ENCODE data around the gene TRH.
A peak's percentile ranks its signal among the peaks of the same experiment; 100 is the strongest.
"Not testable (repeated sequence)": the region's sequence is repeated elsewhere in the genome, so short reads cannot be mapped to it uniquely, and the experiment has no call there.

TRH gene

DNA sequence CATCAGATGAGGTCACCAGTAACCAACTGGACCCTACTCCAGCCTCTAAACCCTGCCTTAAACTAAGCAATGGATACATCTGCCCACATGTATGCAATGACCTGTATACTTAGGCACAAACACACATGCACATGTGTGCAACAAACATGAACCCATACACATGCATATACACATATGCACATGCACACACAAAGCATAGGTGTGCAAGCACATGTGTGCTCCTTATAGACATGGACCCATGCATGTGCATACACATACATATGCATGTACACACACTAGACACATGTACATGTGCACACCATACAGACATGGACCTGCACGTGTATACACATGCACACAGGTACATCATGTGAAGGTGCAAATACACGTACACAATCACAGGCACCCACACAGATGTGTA is 8.6 kb upstream of the TRH start:
- DNase-seq (ENCODE audit: low read depth) = no peak

DNA sequence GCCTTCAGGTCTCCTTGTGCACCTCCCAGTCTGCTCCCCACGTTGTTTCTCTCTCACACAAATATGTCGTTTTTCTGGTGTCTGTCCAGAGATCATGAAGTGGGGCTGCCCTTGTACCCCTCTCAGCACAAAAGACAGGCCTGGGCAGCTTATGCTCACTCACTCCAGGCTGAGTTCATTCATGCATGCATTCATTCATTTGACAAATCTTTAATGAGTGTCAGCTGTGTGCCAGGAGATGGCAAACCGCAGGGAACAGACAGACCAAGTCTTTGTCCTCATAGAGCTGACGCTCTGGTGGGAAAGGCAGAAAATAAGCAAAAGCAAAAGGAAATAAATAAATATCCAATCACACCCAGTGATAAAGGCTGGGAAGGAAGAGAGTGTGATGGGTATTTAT is 7.6 kb upstream of the TRH start:
- DNase-seq (ENCODE audit: low read depth) = no peak

DNA sequence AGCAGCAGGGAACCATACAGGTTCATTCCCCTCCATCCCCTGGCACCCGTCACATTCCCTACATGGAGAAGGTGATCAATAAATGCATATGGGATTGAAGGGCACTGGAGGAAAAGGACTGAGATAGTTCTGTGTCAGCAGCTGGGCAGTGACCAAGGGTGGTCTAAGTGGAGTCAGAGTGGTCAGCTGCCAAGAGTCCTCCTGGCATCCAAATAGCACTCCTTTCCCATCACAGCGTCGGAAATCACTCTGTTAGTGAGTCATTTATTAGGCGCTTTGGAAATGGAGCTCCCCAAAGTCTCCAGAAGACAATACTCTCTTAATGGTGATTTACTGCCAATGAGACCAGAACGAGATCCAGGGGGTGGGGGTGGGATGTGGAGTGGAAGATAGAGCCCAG is 6.8 kb upstream of the TRH start:
- DNase-seq (ENCODE audit: low read depth) = no peak

DNA sequence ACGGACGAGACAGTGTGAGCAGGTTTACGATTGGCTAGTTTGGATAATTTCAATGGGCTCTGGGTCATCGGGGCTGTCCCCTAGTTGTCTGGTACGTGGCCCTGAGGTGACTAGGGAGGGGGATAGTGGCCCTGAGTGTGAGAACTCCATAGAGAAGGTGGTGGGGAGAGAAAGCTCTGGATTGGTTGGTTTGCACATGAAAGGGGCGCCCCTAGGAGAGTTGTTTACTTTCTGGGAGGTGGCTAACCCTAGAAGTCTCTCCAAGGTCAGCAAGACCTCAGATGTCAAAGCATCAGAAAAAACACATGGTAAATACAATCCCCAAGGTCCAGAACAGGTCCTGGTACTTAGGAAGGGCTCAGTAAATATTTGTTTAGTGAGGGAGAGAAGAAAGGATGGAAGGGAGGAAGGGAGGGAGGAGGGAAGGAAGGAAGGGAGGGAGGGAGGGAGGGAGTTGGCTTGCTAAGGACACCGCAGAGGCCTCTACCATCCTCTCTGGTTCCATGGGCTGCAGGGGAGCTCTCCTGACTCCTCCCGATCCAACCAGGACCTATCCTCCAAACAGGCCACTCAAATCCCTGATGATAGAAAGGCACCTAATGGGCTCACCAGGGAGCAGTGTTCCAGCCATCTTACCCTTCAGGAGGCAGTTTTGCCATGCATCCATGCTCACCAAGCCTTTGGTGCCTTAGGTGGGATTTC is 3.0 kb upstream of the TRH start:
- DNase-seq (ENCODE audit: low read depth) = no peak

DNA sequence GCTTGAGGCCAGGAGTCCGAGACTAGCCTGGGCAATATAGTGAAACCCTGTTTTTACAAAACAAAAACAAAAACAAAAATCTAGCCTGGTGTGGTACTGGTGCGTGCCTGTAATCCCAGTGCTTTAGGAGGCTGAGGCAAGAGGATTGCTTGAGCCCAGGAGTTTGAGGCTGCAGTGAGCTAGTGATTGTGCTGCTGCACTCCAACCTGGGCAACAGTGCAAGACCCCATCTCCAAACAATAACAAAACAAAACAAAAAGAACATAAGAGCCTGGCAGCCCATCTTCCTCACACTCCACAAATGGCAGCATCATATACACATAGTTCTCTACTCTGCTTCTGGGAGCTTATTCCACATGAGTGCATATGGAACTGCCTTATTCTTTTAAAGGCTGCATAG is 2.2 kb upstream of the TRH start:
- DNase-seq (ENCODE audit: low read depth) = no peak

DNA sequence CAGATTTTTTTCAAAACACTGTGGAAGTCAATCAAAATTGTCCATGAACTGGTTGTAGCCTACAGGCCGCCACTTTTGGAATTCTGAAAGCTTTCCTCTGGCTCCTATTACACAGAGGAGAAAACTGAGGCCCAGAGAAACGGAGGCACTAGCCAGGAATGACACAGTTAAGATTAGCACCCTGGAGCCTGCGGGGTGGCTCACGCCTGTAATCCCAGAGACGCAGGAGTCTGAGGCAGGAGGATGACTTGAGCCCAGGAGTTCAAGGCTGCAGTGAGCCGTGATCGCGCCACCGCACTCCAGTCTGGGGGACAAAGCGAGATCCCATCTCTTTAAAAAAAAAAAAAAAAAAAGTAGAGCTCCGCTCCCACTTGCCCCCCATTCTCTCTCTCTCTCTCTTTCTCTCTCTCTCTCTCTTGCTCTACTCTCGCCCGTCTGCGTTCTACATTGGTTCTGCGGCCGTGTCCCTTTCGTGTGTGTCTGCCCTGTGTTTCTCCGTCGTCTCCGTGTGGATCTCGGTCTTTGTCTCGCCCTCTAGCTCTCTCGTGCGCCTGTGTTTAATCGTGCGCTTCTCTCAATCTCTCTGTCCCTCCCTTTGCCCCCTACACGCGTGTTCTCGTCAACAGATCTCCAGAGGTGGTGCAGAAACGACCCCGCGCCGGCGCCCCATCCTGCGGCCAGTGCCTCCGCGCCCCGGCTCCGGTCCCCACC is 512 bp upstream of the TRH start:
- DNase-seq (ENCODE audit: low read depth) = no peak

DNA sequence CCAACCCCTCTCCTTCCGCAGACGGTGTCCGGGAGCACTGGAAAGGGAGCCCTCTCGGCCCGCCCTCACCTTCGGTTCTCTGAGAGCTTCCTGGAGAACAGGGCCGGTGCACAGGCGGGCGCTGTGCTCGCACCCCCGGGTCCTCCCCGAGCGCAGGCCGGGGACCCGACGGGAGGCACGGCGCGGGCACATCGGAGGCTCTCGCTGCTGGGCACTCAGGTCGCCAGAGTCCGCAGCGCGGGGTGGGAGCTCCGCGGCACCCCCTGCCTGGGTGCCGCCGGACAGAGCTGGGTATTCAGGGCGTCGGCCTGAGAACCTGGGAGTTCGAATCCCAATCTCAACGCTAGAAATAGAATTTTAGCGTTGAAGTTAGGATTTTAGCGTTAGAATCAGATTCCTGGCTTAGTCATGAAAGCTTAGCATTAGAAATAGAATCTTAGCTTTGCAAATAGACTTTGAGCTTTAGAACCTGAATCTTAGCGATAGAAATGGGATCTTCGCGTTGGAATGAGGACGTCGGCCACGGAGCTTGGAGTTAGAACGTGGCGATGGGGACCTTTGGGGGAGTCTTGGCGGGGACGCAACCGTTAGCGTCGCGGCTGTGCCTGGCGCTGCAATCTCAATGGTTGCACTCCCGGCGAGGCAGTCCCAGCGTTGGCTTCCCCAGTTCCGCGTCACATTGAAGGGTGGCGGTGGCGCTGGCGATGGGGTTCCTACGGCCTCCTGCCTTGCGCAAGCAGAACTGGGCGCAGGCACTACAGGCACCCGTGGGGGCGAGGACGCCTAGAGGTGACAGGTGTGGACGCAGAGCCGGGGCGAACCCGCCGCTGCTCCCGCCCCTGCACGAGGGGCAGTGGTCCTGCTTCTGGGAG is 549 bp downstream of the TRH start:
- no peak for DNase-seq (ENCODE audit: low read depth)

DNA sequence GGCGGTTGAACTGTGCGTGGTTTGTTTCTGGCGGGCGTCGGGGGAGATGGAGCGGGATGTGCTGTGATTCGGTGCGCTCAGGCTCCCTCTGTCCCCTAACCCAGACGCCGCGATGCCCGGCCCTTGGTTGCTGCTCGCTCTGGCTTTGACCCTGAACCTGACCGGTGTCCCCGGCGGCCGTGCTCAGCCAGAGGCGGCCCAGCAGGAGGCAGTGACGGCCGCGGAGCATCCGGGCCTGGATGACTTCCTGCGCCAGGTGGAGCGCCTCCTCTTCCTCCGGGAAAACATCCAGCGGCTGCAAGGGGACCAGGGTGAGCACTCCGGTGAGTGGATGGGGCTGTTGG is 1.2 kb downstream of the TRH start:
- no peak for DNase-seq (ENCODE audit: low read depth)

DNA sequence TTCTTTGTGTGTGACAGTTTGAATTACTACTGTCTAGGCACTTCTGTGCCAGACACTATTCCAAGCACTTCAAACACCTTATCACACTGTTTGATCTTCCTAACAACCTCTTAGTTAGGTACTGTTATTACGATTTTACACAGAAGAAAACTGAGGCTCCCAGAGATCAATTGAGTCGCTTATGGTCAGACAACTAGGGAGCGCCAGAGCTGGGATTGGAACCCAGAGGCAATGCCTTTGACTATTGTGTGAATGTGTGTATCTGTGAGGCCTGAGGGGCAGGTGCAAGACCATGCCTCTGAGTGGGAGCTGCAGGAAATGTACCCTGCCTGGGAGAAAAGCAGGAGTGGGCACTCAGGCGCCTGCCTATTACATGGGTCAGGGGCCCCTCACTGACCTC is 1.8 kb downstream of the TRH start:
- no peak for DNase-seq (ENCODE audit: low read depth)

DNA sequence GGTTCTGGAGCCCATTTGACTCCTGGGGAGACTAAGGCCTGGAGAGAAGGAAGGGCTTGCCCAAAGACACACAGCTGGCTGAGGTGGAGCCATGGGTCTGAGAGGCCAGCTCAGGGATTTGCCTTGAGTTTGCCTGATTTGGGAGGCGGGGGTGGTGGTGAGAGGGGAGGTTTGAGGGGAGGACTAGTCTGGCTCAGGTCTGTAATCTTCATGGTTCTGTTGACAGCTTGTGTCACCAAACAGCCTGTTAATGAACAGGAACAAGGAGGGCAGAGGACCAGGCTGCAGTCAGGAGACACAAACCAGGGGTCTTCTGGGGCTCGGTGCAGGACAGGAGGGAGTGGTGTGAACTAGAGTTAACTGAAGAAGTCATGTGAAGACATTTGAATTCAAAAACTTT is 3.6 kb downstream of the TRH start:
- no peak for DNase-seq (ENCODE audit: low read depth)

DNA sequence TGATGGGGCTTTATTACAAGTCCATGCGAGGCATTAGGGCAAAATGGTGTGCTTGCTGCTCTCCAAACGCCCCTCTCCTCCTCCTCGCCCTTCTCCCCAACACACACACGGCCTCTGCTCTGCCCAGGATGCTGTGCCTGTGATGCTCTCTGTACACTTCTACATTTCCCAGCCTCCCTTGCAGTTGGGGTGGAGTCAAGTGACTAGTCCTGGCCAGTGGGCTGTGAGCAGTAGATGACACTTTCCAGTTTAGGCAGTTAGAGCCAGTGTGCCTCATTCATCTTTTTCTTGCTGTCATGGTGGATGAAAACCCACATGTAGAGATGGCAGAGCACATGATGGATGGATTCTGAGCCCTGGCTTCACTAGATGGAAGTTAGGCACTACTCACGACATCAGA is 5.4 kb downstream of the TRH start:
- DNase-seq (ENCODE audit: low read depth) = no peak

DNA sequence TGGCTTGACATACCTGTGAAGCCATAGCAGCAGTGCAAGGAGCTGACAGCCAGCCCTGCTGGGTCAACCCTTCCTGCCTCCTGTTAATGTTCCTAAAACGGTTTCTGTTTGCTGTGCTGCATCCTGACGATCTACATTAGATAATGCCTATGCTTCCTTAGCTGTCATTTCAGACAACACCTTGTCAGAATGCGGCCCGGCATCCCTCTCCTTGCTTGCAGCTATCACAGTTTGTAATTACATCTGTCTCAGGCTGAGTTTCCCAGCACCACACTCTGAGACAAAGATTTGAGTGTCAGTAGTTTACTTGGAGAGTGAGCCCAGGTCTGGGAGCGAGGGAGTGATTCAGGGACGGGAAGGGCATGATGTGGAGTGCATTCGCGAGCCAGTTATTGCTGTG is 9.0 kb downstream of the TRH start:
- DNase-seq (ENCODE audit: low read depth) = no peak

DNA sequence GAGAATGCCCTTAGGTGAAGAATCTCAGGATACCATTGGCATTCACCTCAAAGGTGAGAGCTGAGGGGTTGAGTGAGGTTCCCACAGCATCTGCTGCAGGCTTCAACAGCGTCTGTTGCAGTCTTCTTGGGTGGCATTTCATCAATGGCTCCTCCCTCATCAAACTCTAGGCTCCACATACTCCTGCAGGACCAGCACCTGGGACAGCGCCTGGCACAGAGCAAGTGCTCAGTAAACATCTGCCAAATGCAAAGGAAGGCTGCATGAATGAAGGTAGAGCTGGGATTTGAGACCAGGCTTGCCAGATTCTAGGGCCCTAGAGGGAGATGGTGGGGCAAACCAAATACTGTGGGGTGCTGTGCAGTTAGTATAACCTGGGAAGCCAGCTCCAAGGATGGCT is 9.6 kb downstream of the TRH start:
- DNase-seq (ENCODE audit: low read depth) = peak; percentile 9

DNA sequence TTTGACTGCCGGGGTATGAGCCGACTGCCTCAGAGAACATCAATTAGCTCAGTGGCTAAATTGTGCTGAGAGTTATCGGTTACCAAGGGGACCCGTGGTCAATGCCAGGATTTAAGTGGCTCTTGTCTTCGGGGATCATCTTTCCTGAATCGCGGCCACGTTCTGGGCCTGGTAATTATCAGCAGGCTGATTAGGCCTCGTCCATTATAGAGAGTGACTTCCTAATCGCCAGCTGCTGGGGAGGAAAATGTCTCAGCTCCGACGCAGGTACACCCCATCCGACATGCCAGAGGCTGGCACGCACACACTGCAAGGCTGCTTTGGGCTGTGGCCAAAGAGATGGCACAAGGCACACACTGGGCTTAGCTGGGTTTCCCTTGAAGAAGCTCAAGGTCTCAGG is 10.6 kb downstream of the TRH start:
- DNase-seq (ENCODE audit: low read depth) = no peak

DNA sequence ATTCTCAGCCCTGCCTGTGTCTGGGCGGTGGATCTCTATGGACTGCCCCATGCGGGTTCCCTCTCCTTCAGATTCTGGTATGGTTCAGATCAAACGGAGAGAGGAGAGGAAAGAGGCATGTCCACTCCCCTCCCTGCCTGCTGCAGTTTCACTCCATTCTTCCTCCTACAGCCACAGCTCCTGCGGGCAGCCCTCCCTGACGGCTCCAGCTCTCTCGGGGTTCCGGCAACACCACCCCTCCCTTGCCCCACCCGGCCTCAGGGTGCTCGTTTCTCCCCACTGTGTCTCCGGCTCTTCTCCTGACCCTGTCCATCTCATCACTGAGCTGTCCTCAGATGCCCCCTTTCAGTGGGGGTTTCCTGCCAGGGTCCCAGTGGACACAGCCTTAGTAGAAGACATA is 13.9 kb downstream of the TRH start:
- no peak for DNase-seq (ENCODE audit: low read depth)

DNA sequence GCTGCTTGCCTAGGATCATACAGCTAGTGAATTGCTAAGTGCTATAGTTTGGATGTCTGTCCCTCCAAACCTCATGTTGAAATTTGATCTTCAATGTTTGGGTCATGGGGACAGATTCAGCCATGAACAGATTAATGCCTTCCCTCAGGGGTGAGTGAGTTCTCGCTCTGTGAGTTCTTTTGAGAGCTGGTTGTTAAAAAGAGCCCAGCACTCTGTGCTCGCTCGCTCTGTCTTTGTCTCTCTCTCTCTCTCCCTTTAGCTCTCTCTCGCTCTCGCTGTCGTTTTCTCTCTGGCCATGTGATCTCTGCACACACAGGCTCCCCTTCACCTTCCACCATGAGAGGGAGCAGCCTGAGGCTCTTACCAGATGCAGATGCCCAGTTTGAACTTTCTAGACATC is 14.9 kb downstream of the TRH start:
- DNase-seq (ENCODE audit: low read depth) = no peak

DNA sequence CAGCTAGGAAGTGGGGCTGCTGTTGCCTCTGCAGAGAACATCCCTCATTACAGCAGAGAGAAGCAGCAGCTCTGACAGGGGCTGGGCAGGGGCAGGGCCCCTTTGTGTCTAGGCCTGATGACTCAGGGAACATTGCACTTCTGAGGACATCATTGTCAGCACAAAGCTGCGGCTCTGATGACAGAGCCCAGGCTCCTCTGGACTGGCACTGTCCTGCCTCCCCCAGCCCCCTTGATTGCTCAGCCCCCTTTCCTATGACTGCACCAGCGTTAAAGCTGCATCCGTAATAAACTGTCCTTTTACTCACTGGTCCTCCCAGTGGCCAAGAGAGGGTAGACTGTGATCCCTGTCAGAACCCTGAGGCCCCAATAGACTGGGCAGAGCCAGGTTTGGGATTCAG is 18.3 kb downstream of the TRH start:
- peak; percentile 16 for DNase-seq (ENCODE audit: low read depth)

DNA sequence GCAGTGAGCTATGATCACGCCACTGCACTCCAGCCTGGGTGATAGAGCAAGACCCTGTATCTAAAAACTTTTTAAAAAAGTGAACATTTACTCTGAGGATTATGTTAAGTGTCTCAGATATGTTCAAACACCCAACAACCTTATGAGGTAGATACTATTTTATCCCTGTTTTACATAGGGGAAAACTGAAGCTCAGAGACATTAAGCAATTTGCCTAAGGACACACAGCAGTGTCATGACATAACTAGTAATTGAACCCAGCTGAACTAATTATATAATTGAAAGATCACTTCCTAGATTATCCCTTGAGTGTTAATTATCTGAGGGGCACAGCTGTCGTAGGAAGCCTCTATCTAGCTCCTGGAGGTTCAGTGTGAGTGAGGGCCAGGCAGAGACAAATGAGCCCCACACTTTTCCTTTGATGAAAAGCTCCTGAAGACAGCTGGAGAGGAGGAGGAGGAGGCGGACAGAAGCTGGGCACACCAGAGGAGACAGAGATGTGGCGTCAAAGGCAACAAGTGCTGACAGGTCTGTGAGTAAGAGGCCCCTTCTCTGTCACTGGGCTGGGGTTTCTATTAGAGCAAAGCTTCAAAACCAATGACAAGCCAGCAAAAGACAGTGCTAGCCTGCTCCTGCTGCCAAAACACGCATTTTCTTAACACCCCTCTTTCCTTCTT is 20.5 kb downstream of the TRH start:
- DNase-seq (ENCODE audit: low read depth) = no peak

DNA sequence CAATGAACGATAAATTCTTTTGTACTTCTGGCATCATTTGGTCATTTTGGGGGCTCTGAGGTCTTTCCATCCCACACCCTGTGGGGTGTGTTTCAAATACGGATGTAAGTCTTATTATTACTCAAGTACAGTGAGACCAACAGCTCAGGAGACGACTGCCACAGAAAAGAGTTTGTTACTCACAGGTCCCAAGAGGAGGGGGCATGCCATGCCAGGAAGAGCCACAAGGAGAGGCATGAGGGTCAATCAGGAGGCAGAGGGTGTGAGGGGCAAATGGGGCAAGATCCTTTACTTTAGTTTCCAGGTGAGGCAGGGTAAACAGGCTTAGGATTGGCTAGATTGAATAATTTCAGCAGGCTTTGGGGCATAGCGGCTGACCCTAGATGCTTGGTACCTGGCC is 21.6 kb downstream of the TRH start:
- no peak for DNase-seq (ENCODE audit: low read depth)

DNA sequence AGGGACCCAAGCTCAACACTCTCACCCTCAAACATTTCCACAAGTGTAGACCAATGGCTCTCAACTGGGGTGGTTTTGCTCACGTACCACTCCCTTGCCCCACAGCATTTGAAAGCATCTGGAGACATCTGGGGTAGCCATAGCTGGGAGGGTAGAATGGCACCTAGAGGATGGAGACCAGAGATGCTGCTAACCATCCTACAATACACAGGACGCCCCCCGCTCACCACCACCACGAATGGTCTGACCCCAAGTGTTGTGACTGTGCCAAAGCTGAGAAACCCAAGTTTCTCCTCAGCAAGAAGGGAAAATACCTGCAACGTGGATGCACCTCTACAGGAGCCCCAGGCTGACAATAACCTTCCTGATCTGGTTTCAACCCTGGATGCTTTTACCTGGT is 24.7 kb downstream of the TRH start:
- not testable (repeated sequence) for DNase-seq (ENCODE audit: low read depth)

DNA sequence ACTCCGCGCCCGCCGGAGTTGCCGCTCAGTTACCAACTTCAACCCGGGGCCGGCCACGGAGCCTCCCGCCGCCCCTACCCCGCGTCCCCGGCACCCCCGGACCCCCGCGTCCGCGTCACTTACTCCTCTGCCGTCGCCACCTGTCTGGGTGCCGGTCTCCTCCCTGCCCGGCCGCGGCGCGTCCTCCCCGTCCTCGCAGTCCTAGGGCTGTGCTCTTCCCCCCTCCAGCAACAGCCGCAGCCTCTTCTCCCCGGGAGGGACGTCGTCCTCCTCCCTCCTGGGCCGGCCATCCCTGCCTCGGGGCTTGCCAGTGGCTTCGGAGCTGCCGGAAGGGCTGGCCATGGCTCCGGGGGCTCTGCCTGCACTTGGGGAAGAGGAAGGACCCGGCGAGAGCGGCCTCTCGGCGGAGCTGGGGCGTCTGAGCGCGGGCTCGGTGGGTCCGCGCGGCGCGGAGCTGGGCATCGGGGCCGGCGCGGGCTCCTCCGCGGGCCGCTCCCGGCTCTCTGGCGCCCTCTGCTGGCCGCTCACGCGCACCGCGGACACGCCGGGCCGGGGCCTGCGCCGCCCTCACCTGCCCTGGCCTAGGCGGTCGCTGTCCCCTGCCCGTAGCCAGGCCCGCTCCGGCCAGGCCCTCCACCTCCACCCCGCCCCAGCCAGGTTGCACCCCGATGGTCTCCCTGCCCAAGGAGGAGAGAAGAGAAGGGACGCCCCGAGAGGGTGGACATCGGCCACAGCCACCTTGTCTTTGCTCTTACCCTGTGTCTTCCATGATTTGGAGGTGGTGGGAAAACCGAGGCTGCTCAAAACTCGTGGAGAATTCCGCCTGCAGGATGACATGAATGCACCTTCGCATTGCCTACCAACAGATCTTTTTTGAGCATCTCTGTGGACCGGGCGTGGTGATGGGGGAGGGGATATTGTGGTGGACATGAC is 28.4 kb downstream of the TRH start:
- DNase-seq (ENCODE audit: low read depth) = not testable (repeated sequence)

DNA sequence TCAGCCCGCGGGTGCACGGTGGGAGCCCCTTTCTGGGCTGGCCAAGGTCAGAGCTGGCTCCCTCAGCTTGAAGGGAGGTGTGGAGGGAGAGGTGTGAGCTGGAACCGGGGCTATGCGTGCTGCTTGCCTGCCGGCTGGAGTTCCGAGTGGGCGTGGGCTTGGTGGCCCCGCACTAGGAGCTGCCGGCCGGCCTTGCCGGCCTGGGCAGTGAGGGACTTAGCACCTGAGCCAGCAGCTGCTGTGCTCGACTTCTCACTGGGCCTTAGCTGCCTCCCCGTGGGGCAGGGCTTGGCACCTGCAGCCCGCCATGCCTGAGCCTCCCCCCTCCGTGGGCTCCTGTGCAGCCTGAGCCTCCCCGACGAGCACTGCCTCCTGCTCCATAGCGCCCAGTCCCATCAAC is 36.0 kb downstream of the TRH start:
- no peak for DNase-seq (ENCODE audit: low read depth)

All from iris pigment epithelial cell (primary cell).